ENCODE data around the gene ANO2. TPM values are rescaled to one million over a fixed set of nuclear protein-coding genes. Genes with fewer than 3 reads are reported as not detected.

ANO2 gene
- total RNA-seq, result not detected

DNA sequence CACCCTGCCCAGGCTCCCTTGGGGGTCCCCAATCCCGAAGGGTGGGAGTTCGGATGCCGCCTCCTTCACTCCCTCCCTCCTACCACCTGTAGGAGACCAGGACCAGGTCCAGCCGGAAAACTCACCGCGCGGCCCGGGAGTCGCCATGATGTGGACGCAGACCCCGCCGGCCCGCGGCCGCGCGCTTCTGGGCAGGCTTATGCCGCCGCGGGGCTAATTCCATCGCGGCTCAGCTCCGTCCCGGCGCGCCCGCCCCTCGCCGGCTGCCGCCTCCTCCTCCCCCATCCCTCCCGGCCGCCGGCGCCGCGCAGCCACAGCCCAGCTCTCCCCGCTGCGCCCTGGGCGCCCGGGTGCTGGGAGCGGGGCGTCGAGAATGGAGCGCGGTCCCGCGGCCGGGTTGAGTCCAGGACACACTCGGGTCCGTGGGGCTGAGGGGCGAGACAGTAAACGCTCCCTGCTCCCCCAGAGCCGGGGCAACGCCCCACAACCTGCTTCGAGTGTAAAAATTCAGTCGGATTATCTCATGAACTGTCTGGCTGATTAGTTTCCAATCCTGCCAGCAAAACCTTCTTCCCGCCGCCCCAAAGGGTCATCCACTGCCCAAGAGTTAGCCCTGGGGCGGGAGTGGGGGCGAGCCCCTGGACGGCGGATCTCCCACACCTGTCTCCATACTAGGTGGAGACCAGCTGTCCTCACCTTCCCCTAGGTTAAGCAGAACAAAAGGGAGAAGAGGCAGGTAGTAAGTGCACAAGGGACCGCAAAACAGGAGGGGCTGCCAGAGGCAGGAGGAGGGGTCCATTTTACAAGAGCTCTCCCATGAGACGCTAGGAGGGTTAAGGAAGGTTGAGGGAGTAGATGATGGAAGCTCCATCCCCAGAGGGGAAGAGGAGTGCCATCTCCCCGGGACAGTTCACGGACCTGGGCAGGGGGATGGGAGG, at the start of gene ANO2:
Gene ANO2 (minus strand): TSS at position 189 of the 938 bp plus-strand sequence. CDS start 42 bp downstream, at position 147.
- ChIA-PET POLR2A (no interaction called here), CTCF (no interaction called here)

DNA sequence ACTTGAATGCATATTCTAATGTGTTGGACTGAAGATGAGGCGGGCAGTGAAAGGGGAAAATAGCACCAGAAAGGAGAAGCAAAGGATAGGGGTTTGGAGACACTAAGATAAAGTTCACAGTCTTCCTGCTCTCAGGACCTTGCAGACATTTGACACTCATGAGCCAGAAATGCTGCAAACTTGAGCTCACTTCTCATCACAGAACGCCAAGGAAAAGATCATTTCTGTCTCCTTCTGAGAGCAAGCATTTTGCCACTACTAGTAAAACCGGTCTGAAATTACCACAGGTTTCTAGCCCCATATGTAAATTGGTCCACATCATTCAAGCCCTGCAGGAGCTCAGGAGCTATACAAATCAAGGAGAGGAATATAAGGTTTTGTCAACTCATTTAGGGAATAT, 44.6 kb upstream of the ANO2 start:
- CTCF ChIA-PET, result interaction anchor here (0.8 to 7.9 kb wide), 7 partner anchors 12 to 297 kb away, joined by 3 to 99 read pairs (median 4); no protein-coding TSS in a partner anchor

DNA sequence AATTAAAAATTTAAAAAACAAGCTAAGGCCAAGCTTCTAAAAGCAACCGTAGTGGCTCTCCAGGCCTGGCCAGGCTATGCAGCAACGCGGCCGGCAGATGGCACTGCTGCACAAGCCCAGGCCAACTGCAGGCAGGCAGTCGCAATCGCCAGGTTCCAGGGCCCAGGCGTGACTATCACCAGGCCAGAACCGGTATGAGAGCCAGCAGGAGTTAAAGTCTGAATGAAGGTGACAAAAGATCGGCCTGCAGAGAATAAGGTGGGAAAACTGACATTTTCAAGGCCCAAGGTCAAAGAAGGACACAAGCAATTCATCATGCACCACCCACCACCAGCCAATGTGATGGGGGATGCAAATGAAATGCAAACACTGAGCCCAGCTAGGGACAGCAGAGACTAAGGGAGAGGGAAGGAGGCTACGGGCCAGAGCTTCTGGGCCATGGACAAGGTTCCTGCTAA, 43.6 kb upstream of the ANO2 start:
- ChIA-PET CTCF (interaction anchor here (0.7 to 7.9 kb wide), 17 partner anchors 8 to 300 kb away, joined by 3 to 99 read pairs (median 3); no protein-coding TSS in a partner anchor), POLR2A (no interaction called here)

More for the DNA sequence above, 44.6 kb upstream of the ANO2 start:
- POLR2A ChIA-PET, result no interaction called here

DNA sequence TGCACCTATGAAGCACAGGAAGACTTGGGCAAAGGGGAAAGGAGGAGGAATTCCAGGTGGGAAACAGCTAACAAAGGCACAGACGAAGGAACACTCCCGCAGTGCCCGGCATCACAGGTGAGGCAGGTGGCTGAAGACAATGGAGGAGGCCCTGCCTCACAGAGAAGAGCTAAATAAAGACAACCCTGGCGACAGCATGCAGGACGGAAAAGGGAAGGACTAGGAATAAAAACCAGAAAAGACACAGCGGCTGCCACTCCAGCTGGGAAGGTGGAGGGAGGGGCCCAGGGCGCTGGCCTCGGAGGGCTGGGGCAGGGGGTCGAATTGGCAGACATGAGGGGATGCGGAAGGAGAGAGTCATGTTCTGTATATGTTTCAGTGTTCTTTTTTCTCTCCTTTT, 43.0 kb upstream of the ANO2 start:
- ChIA-PET POLR2A (no interaction called here), CTCF (interaction anchor here (0.7 to 7.9 kb wide), 16 partner anchors 9 to 300 kb away, joined by 3 to 99 read pairs (median 4); no protein-coding TSS in a partner anchor)

DNA sequence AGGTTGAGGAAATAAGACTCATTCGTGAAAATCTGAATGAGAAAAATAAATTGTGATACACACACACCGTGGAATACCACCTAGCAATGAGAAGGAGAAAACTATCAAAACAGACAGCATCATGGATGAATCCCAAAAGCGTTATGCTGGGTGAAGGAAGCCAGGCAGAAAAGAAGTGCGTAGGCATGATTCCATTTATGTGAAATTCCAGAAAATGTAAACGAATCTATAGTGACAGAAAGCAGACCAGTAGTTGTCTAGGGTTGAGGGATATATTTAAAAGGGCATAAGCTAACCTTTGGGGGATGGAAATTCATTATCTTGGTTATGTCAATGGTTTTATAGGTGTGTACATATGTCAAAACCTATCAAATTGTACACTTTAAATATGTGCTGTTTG, 42.5 kb upstream of the ANO2 start:
- ChIA-PET POLR2A (no interaction called here), CTCF (interaction anchor here (1.2 to 7.9 kb wide), 5 partner anchors 10 to 290 kb away, joined by 3 to 99 read pairs (median 5); no protein-coding TSS in a partner anchor)

DNA sequence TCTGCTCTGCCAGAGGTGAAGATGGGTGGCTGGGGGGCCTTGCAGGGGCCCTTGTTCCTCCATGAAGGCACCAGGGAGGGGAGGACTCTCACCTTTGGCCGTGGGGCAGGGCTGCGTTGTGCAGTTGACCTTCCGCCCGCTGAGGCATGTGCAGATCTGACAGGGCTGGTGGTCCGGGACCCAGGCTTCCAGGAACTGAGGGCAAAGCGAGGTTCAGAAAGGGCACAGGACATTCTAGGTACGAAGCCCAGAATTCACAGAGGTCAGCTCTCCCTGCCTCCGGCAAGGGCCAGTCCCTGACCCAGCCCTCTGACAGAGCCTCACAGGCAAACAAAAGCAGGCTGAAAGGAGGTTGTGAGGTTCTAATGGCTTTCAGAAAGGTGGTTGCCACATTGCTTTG, 40.4 kb upstream of the ANO2 start:
- CTCF ChIA-PET, result interaction anchor here (1.5 kb wide), 1 partner anchor 54 kb away, joined by 3 read pairs; no protein-coding TSS in a partner anchor

DNA sequence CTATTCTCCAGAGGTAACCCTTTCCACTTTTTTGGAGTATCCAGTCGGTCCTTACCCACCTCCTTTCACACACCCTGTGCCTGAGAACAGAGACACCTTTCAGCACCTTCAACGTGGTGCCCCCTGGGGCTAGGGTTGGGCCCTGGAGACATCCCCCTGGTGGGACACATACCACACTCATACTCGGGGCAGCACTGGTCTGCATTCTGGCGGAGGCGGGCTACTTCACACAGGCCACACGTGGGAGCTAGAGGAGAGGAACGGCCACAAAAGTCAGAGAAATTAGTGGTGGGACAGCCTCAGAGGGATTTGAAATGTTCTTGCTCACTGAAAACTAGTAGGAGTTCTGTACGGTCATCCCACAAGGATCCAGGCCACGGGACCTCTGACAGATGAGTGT, 39.8 kb upstream of the ANO2 start:
- ChIA-PET POLR2A (no interaction called here), CTCF (no interaction called here)

More for the DNA sequence above, 40.4 kb upstream of the ANO2 start:
- POLR2A ChIA-PET, result no interaction called here

DNA sequence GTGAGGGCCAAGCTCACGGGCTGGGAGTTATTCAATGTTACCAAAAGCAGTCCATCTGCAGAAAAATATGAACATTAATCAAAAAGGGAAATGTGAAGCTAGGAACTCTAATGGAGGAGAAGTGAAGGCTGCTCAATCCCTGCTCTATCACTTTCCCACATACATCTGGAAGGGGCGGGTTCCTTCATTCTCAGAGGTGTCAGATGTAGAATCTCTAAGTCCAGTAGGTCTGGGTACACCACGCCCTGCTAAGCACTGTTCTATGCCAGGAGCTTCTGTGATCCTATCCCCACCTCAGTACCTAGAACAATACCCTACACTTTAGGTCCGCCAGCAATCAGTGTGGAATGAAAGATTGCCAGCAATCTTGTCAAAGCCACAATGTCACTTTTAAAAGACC, 37.0 kb upstream of the ANO2 start:
- POLR2A ChIA-PET, result no interaction called here

DNA sequence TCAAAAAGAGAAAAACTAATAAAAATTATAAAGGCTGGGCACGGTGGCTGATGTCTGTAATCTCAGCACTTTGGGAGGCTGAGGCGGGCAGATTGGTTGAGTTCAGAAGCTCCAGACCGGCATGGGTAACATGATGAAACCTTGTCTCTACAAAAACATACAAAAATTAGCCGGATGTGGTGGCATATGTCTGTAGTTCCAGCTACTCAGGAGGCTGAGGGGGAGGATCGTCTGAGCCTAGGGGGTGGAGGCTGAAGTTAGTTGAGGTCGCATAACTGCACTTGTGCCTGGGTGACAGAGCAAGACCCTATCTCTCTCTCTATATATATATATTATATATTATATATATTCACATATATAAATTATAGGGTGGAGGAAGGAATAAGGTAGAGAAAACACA, 32.5 kb upstream of the ANO2 start:
- POLR2A ChIA-PET, result no interaction called here
- CTCF ChIA-PET, result interaction anchor here (2.9 kb wide), 1 partner anchor 11 kb away, joined by 11 read pairs; no protein-coding TSS in a partner anchor

More for the DNA sequence above, 37.0 kb upstream of the ANO2 start:
- CTCF ChIA-PET, result interaction anchor here (1.4 kb wide), 2 partner anchors 56 to 57 kb away, joined by 3 read pairs; no protein-coding TSS in a partner anchor

DNA sequence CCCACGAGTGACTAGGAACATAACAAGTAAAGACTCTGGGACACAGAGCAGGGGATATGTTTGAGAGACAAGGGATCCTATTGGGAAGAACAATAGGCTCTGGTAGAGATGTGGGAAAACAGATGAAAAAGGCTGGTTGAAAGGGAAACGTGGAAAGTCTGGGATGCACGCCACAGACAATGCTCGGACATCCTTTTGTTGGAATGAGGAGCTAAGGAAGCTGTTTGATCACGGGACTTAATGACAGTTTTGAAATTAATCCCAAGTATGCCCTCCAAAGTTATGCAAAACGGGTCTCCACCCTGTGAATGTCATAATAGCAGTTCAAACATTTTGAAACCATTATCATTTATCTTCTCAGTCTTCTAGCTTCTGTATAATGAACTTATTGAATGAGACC, 31.7 kb upstream of the ANO2 start:
- ChIA-PET POLR2A (no interaction called here), CTCF (interaction anchor here (2.9 kb wide), 1 partner anchor 12 kb away, joined by 11 read pairs; no protein-coding TSS in a partner anchor)

DNA sequence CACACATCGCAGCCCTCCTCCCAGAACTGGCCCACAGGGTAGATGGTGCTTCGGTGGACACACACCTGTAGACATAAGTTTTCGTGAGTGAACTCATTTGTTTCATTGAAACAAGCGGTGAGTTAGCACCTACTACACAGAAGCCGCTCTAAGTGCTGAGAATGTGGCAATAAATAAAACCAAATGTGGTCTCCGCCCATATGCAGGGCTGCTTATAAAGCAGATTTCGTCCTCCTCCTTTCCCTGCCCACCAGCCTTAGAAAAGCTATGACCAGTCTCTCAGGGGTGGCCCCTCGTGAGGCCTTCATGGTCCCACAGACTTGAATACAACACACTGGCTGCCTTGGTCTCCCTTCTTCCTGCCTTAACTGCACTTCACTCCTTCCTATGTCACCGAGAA, 31.1 kb upstream of the ANO2 start:
- ChIA-PET POLR2A (no interaction called here), CTCF (no interaction called here)

DNA sequence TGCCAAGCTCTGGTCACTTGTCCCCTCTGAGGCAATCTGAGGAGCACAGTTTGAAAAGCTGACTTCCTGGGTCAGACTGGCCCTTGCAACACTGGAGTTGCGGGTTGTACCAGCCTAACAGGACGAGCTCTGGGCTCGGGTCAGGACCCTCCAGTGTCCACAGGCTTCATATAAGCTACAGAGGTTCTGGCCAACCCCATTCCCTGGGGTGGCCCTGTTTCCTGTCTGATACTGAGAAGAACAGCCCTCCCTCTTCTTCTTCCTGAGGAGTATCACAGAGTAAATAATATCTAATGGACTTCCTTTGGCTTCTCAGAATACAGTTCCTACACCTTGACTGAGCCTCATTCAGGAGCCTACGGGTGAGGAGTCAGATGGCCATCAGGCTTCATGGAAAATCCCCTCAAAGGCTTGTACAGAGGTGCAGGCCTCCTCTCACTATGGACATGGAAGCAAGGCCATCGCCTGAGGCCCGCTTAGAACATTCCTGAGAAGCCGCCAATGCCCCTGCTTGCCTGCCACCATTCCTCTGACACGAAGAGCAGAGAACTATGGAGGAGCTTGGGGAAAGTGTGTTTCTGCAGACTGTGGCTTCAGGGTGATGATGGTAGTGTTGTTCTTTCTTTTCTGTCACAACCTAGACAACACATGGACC, 28.5 kb upstream of the ANO2 start:
- POLR2A ChIA-PET, result no interaction called here

DNA sequence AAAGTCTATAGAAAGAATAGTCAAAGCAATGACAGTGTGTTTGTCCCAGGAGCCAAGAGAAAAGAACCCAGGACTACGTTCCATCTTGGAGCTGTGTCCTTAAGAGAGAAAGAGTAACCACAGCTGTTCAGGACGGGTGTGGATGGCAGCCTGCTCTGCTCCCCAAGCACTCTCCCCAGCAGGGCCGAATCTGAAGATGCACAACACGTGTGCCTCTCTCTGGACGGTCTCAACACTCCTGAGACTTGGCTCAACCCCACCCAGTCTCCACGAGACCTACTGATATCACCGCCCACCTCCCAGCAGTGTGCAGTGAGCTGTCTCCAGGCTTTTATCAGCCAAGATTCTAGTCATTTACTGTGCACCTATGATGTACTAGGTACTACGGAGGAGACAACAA, 27.3 kb upstream of the ANO2 start:
- ChIA-PET POLR2A (no interaction called here), CTCF (no interaction called here)

More for the DNA sequence above, 28.5 kb upstream of the ANO2 start:
- CTCF ChIA-PET, result no interaction called here

DNA sequence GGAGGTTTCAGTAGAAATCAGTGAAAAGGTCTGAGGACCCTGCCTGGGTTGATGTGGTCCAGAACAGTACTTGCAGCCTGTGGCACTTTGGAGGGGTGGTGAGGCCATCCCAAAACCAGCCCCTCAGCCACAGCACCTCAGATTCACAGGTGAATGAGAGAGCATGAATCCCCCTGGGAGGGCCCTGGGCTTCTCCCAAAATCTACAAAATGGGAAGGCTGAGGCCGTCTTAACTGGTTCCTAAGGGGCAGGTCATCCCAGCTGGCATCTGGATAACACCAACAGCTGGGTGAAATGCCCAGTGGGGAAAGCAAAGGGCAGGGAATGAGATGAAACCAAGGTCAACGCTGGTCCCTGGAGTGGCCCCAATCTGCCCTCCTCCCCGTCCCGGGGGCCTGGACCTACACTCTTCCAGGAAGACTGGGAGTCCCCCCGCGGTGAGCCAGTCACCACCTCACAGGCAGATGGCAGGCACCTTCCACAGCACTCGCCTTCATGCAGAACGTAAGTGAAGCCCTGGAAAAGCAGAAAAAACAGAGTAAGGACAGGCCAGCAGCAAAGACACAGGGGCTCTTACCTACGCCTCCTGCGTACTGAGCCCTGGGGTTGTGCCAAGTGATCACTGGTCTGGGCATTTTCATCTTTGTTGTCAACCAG, 26.3 kb upstream of the ANO2 start:
- ChIA-PET CTCF (no interaction called here), POLR2A (no interaction called here)

DNA sequence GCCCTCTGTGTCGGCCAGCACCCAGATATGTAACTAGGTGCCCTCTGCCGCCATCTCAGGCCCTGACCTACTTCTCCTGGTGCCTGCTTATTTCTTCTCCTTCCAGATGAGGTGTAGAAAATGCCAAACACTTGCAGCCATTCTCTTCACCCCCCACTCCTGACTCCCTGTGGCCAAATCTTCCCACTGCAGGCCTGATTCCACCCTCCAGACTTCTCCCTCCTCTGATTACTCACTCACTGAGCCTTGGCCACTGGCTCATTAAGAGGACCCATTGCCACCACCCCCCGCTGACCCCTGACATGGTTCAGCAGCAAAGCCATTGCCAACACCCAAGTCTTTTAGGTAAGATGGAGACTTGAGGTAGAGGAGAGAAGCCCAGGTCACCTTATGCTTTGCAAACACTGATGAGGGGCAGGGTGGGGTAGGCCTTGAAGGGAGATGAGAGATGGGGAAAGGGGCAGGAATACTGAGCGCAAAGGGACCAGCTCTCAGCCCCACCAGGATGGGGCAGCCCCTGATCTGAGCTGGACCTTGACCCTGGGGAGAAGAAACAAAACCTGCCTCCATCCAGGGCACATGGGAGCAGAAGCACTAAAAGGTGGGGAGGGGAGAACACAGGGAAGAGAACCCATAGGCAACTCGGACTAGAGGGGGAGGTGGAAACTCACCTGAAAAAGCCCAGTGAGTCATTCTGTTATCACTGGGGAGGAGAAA, 25.1 kb upstream of the ANO2 start:
- POLR2A ChIA-PET, result no interaction called here
- CTCF ChIA-PET, result interaction anchor here (1.0 kb wide), 1 partner anchor 20 kb away, joined by 3 read pairs; no protein-coding TSS in a partner anchor

DNA sequence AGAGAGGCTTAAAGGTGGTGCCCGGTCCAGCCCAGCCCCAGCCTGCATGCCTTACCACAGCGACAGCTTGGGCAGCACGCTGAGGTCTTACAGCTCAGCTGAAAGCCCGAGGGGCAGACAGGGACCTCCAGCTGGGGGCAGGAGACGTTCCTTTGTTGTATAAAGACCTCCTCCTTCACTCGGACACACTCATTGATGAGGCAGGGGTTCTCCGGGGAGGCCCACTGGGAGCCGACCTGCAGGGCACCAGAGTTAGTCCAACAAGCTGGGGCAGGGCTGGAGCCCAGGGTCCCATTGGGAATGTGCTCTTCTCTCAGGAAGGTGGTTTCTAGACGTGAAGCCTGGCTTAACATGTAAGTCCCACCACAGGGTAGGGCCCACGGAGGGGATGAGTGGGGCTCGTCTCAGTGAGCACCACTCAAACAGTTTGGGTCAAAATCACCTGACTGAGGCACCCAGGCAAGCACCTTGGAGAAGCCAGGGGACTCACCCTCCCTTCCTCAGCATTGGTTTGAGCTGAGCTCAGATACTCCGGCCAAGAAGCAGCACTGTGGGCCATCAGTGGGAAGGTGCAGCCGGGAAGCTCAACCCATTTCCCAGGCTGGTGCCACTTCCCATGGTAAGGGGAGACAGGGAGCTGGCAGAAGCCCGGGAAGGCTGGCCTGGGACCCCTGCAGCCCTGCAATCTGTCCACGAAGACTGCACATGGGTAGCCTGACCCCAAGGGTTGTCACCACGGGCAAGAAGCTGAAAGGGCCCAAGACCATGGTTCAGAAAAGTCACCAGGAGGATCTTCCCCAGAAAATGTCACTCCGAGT, 24.3 kb upstream of the ANO2 start:
- ChIA-PET POLR2A (no interaction called here), CTCF (interaction anchor here (1.0 kb wide), 1 partner anchor 21 kb away, joined by 3 read pairs; no protein-coding TSS in a partner anchor)

DNA sequence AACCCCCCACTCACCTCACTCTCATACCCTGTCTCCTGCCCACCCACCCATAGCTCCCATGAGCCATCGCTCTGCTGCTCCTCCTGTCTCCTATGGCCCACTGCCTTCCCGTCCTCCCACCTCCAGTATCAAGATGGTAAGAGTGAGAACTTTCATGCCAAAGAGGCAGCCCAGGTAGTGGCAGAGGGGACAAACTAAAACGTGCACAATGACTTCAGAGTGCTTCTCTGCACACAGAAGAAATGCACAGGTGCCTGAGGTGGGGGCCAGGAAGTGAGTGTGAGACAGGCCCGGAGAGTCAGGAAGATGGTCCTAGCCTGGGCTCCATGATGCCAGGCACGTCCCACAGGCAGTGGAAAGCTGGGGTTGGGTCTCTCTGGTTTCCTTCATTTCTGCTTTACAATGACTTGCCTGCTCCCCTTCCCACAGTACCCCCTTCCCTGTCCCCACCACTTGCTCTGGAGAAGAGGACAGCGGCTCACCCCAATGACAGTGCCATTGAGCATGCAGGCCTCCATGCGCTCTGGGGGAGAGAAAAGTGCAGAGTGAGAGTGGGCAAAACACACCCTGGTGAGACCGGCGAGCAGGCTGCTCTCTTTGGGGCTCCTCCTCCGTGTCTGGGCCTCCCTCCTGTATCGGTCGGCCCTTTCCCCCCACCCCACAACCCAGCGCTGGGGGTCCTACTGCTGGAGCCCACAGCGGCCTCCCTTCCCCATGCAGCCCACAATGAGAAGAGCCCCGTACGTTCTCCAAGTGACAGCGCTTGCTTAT, 22.8 kb upstream of the ANO2 start:
- CTCF ChIA-PET, result no interaction called here

More for the DNA sequence above, 22.8 kb upstream of the ANO2 start:
- POLR2A ChIA-PET, result no interaction called here
